AG09309 (cell line): ENCODE results near the gene SND1.

Source experiments
- DNase-seq: peaks from one replicate; pipeline ENCODE4 v3.0.0-alpha.2; 2010; ENCODE audit warnings: low read depth
- H3K4me3 ChIP-seq: 2 replicates; pipeline ENCODE4 v1.5.1; 2011; ENCODE audit warnings: mild to moderate bottlenecking, low read depth, low read length, moderate library complexity; ENCODE audit not compliant: control insufficient read depth
- CTCF ChIP-seq: IDR thresholded peaks from 2 replicates; pipeline ENCODE4 v1.5.1; 2011; ENCODE audit warnings: mild to moderate bottlenecking, low read depth, low read length, inconsistent platforms; ENCODE audit not compliant: insufficient read depth, control insufficient read depth; ENCODE audit errors: missing control alignments

SND1 gene

GRCh38 chr7:128139406-128139805, 487.4 kb downstream of the SND1 start:
- no peak overlapping the region for H3K4me3 ChIP-seq
- DNase-seq: no peak
- no peak for TF ChIP-seq CTCF

GRCh38 chr7:128141683-128142195, 489.7 kb downstream of the SND1 start:
- no peak overlapping the region for H3K4me3 ChIP-seq
- TF ChIP-seq CTCF: no peak
- DNase-seq: no peak
